Measurements from ENCODE around the gene PLPP3.
A peak's percentile ranks its signal among the peaks of the same experiment; 100 is the strongest.

PLPP3 gene

GRCh38 chr1:56446531-56447098 is 132.7 kb downstream of the PLPP3 start (continued):
- TF ChIP-seq PRDM4 (tag by site-specific recombination; IDR thresholded peaks at IDR 0.05) (peak; percentile 72), ZFHX2 (tag by site-specific recombination; conservative IDR thresholded peaks at IDR 0.05) (no peak), AEBP2 (tag by site-specific recombination; IDR thresholded peaks at IDR 0.05; ENCODE audit: borderline replicate concordance) (no peak), ZNF747 (tag by site-specific recombination; IDR thresholded peaks at IDR 0.05) (no peak), BCL11B (tag by site-specific recombination; IDR thresholded peaks at IDR 0.05; ENCODE audit: low read depth) (no peak)

GRCh38 chr1:56444960-56445646 is 134.3 kb downstream of the PLPP3 start:
- POLR2A ChIA-PET: no interaction called here
- no peak overlapping the region for H3K4me3 ChIP-seq (ENCODE audit: low read depth, low read length)
- CTCF ChIA-PET: interaction anchor here (0.7 kb wide), 2 partner anchors 126 to 727 kb away, joined by 3 to 4 read pairs; no protein-coding TSS in a partner anchor
- TF ChIP-seq ZSCAN4 (tag by site-specific recombination; IDR thresholded peaks at IDR 0.05): 0 out of 2 replicates have a peak, but pooled peaks have one; percentile 52
- no peak for TF ChIP-seq ZNF157 (tag by site-specific recombination; IDR thresholded peaks at IDR 0.05)
- H3K27ac ChIP-seq (ENCODE audit: extremely low read depth, low read depth, low read length): no peak overlapping the region
- peaks cover 3% of the 10 kb centered on the region; the same call in 1 of the 2 replicates for H3K4me1 ChIP-seq (ENCODE audit: control insufficient read depth, insufficient read depth, low read length)
- no peaks in the 10 kb centered on the region for H3K36me3 ChIP-seq (ENCODE audit: control insufficient read depth in 2 of 2, insufficient read depth in 1 of 2, low read length in 2 of 2)
- no peaks in the 10 kb centered on the region for H3K9me3 ChIP-seq (ENCODE audit: control insufficient read depth, insufficient read depth, low read depth, low read length)

All from HEK293 (cell line).